Ovary (tissue), 3 donors: ENCODE data around the gene SLC27A3.
"Not testable (repeated sequence)": the region's sequence is repeated elsewhere in the genome, so short reads cannot be mapped to it uniquely, and the experiment has no call there.

ENCODE experiments used
- POLR2A ChIP-seq: fragments of 450-650 bp; IDR thresholded peaks from one replicate; pipeline ENCODE4 v1.6.1; 2017; ENCODE audit warnings: antibody characterized with exemption, mild to moderate bottlenecking, moderate library complexity
- TF ChIP-seq, protein P1 (sequence below), 3 donors: fragments of 450-650 bp in 2 of 3; fragments of 200-600 bp in 1 of 3; IDR thresholded peaks; one replicate each; pipeline versions ENCODE4 v1.5.1 to v1.8.0; 2016 to 2022; ENCODE audit warnings: antibody characterized with exemption in 3 of 3, mild to moderate bottlenecking in 1 of 3
- donor health status: DM: no; HTN: no; CAD: no.

DNA sequence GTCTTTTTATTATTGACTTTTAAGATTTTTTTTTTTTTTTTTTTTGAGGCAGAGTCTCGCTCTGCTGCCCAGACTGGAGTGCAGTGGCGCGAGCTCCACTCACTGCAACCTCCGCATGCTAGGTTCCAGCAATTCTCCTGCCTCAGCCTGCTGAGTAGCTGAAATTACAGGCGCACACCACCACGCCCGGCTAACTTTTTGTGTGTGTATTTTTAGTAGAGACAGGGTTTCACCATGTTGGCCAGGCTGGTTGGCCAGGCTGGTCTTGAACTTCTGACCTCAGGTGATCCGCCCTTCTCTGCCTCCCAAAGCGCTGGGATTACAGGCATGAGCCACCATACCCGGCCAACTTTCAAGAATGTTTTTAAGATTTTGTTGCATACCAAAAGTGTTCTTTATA lies 8.5 kb upstream of the SLC27A3 start:
- TF ChIP-seq, protein P1, sequence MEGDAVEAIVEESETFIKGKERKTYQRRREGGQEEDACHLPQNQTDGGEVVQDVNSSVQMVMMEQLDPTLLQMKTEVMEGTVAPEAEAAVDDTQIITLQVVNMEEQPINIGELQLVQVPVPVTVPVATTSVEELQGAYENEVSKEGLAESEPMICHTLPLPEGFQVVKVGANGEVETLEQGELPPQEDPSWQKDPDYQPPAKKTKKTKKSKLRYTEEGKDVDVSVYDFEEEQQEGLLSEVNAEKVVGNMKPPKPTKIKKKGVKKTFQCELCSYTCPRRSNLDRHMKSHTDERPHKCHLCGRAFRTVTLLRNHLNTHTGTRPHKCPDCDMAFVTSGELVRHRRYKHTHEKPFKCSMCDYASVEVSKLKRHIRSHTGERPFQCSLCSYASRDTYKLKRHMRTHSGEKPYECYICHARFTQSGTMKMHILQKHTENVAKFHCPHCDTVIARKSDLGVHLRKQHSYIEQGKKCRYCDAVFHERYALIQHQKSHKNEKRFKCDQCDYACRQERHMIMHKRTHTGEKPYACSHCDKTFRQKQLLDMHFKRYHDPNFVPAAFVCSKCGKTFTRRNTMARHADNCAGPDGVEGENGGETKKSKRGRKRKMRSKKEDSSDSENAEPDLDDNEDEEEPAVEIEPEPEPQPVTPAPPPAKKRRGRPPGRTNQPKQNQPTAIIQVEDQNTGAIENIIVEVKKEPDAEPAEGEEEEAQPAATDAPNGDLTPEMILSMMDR (IDR thresholded peaks at IDR 0.05): not testable (repeated sequence)
- TF ChIP-seq POLR2A: not testable (repeated sequence)
